OCI-LY1 (cell line): ENCODE measurements around the gene IL33.

Source experiments
- EZH2 ChIP-seq: fragments of 200-600 bp; sonication (generic), shearing (Covaris generic); IDR thresholded peaks from 2 replicates; pipeline ENCODE4 v1.8.0; 2017; ENCODE audit warnings: borderline replicate concordance, mixed run types, mild to moderate bottlenecking, antibody characterized with exemption, low read length, moderate library complexity, mixed read lengths
- TF ChIP-seq, protein P1 (sequence below): fragments of 200-600 bp; sonication (generic), shearing (Covaris generic); IDR thresholded peaks from 2 replicates; pipeline ENCODE4 v1.5.1; 2017; ENCODE audit warnings: mild to moderate bottlenecking, antibody characterized with exemption, low read length, moderate library complexity, mixed read lengths

DNA sequence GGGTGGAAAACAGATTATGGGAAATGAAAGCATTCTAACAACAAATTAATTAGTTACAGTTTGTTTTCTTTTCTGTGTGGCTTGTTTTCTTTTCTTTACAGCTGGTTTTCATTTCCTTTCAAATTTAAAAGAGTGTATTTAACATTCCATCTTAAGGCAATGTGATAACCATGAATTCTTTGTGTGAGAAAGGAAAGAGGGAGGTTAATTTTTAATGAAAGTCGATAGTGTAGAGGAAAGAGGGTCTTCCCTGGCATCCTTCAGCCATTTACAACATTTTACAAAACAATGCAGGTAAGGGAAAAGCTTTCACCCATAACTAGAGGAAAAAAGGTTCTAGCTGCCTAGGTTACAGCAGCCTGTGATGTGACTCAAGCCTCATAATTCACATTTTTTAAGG, 43.9 kb upstream of the IL33 start:
- TF ChIP-seq, protein P1, sequence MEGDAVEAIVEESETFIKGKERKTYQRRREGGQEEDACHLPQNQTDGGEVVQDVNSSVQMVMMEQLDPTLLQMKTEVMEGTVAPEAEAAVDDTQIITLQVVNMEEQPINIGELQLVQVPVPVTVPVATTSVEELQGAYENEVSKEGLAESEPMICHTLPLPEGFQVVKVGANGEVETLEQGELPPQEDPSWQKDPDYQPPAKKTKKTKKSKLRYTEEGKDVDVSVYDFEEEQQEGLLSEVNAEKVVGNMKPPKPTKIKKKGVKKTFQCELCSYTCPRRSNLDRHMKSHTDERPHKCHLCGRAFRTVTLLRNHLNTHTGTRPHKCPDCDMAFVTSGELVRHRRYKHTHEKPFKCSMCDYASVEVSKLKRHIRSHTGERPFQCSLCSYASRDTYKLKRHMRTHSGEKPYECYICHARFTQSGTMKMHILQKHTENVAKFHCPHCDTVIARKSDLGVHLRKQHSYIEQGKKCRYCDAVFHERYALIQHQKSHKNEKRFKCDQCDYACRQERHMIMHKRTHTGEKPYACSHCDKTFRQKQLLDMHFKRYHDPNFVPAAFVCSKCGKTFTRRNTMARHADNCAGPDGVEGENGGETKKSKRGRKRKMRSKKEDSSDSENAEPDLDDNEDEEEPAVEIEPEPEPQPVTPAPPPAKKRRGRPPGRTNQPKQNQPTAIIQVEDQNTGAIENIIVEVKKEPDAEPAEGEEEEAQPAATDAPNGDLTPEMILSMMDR, result no peak
- TF ChIP-seq EZH2, result no peak
